Vagina (tissue), 2 donors: ENCODE measurements around the gene COLGALT1. TPM values are rescaled to one million over a fixed set of nuclear protein-coding genes. Genes with fewer than 3 reads are reported as not detected.
"Not testable (repeated sequence)": the region's sequence is repeated elsewhere in the genome, so short reads cannot be mapped to it uniquely, and the experiment has no call there.

Experiments
- DNase-seq, 2 donors: peaks; one replicate each; pipeline ENCODE4 v3.0.0-alpha.2; 2017; ENCODE audit errors: extremely low spot score in 2 of 2
- H3K27ac ChIP-seq: fragments of 200-600 bp; sonication (generic); one replicate; pipeline ENCODE4 v1.5.1; 2019
- H3K27me3 ChIP-seq: fragments of 200-600 bp; sonication (generic); one replicate; pipeline ENCODE4 v1.5.1; 2019
- H3K36me3 ChIP-seq, 2 donors: fragments of 200-600 bp; sonication (generic); one replicate each; pipeline ENCODE4 v1.5.1; 2017 to 2019
- H3K4me1 ChIP-seq: fragments of 200-600 bp; sonication (generic); one replicate; pipeline ENCODE4 v1.5.1; 2019
- H3K4me3 ChIP-seq, 2 donors: fragments of 200-600 bp; sonication (generic); 1 replicate in 1 of 2; 2 replicates in 1 of 2; pipeline ENCODE4 v1.5.1; 2016 to 2019
- H3K9me3 ChIP-seq: fragments of 200-600 bp; sonication (generic); one replicate; pipeline ENCODE4 v1.5.1; 2019
- CTCF ChIP-seq, 3 experiments: fragments of 450-650 bp in 2 of 3; fragments of 200-600 bp in 1 of 3; sonication (generic) in 1 of 3; IDR thresholded peaks; one replicate each; pipeline ENCODE4 v1.5.1; 2017 to 2019; ENCODE audit warnings: antibody characterized with exemption in 3 of 3, mild to moderate bottlenecking in 2 of 3, moderate library complexity in 2 of 3
- POLR2A ChIP-seq, 2 donors: fragments of 450-650 bp; IDR thresholded peaks; one replicate each; pipeline ENCODE4 v1.6.1; 2017; ENCODE audit warnings: antibody characterized with exemption in 2 of 2, mild to moderate bottlenecking in 2 of 2, moderate library complexity in 2 of 2
- POLR2AphosphoS5 ChIP-seq, 2 donors: sonication (generic); formaldehyde crosslinking; IDR thresholded peaks; one replicate each; pipeline ENCODE4 v1.9.0; 2017; ENCODE audit warnings: antibody characterized with exemption in 2 of 2, mild to moderate bottlenecking in 2 of 2, low read depth in 1 of 2; ENCODE audit not compliant: insufficient read depth in 1 of 2
- intact Hi-C: fragments of 100-400 bp; cut with DNase I; formaldehyde crosslinking; loops from one replicate; pipeline ENCODE4 v1.15.1; 2023
- total RNA-seq: library from RNA; depleted of rRNA; stranded (reverse); fragments of >200 nt; gene quantifications from one replicate; pipeline ENCODE4 v1.2.3, GENCODE V29; 2016

Gene COLGALT1
- total RNA-seq, 1 donor from 2014 or later, result 55.0 TPM

- Histone ChIP-seq H3K27me3 (no peaks in the 10 kb centered on the region), H3K4me3 (no peak overlapping the region), H3K36me3 (peaks cover 0 to 71% of the 10 kb centered on the region in 2 donors), H3K4me1 (no peaks in the 10 kb centered on the region), H3K27ac (no peak overlapping the region), H3K9me3 (no peaks in the 10 kb centered on the region)
- intact Hi-C loops, result no loop called here
- TF ChIP-seq CTCF (IDR thresholded peaks at IDR 0.05), result no peak
- no peak for TF ChIP-seq POLR2A (IDR thresholded peaks at IDR 0.05)
- no peak for TF ChIP-seq POLR2AphosphoS5 (IDR thresholded peaks at IDR 0.05; ENCODE audit: insufficient read depth in 1 of 2, low read depth in 1 of 2)
- DNase-seq, result no peak
Observed at GRCh38 chr19:17564781-17565180, 9.3 kb downstream of the COLGALT1 start.

GRCh38 chr19:17565611-17566010 is 10.2 kb downstream of the COLGALT1 start:
- intact Hi-C loops, result no loop called here
- no peaks in the 10 kb centered on the region for H3K27me3 ChIP-seq
- no peaks in the 10 kb centered on the region for H3K4me1 ChIP-seq
- no peak overlapping the region for H3K4me3 ChIP-seq
- no peaks in the 10 kb centered on the region for H3K9me3 ChIP-seq
- H3K36me3 ChIP-seq, result peaks cover 0 to 68% of the 10 kb centered on the region in 2 donors
- no peak for DNase-seq
- TF ChIP-seq POLR2A (IDR thresholded peaks at IDR 0.05) (no peak), CTCF (IDR thresholded peaks at IDR 0.05) (no peak), POLR2AphosphoS5 (IDR thresholded peaks at IDR 0.05; ENCODE audit: insufficient read depth in 1 of 2, low read depth in 1 of 2) (no peak)
- no peak overlapping the region for H3K27ac ChIP-seq

- no peaks in the 10 kb centered on the region for H3K4me1 ChIP-seq
- no peak overlapping the region for H3K27ac ChIP-seq
- no peak for TF ChIP-seq POLR2A (IDR thresholded peaks at IDR 0.05)
- no peak for TF ChIP-seq CTCF (IDR thresholded peaks at IDR 0.05)
- peaks cover 0 to 73% of the 10 kb centered on the region in 2 donors for H3K36me3 ChIP-seq
- H3K4me3 ChIP-seq, result no peak overlapping the region
- no peaks in the 10 kb centered on the region for H3K9me3 ChIP-seq
- no peak for DNase-seq
- no peaks in the 10 kb centered on the region for H3K27me3 ChIP-seq
- intact Hi-C loops, result no loop called here
Observed at GRCh38 chr19:17567940-17568339, 12.5 kb downstream of the COLGALT1 start.

- H3K27ac ChIP-seq, H3K4me1 ChIP-seq, DNase-seq, H3K9me3 ChIP-seq, H3K4me3 ChIP-seq, H3K27me3 ChIP-seq: not testable (repeated sequence)
- intact Hi-C loops, result loop anchor here (5.0 kb wide), 1 partner anchor 33 kb away; no protein-coding TSS in a partner anchor
- peaks cover 0 to 68% of the 10 kb centered on the region in 2 donors for H3K36me3 ChIP-seq
Observed at GRCh38 chr19:17570291-17570690, 14.8 kb downstream of the COLGALT1 start.

GRCh38 chr19:17570791-17571190 is 15.3 kb downstream of the COLGALT1 start:
- Histone ChIP-seq H3K4me1 (no peaks in the 10 kb centered on the region), H3K9me3 (no peaks in the 10 kb centered on the region), H3K36me3 (peaks cover 0 to 65% of the 10 kb centered on the region in 2 donors), H3K4me3 (no peak overlapping the region), H3K27ac (no peak overlapping the region), H3K27me3 (no peaks in the 10 kb centered on the region)
- no peak for DNase-seq
- intact Hi-C loops, result loop anchor here (5.0 kb wide), 1 partner anchor 33 kb away; no protein-coding TSS in a partner anchor
- TF ChIP-seq POLR2AphosphoS5 (IDR thresholded peaks at IDR 0.05; ENCODE audit: insufficient read depth in 1 of 2, low read depth in 1 of 2) (no peak), CTCF (IDR thresholded peaks at IDR 0.05) (no peak), POLR2A (IDR thresholded peaks at IDR 0.05) (no peak)
